ENCODE measurements around the gene BMX. TPM values are rescaled to one million over a fixed set of nuclear protein-coding genes. Genes with fewer than 3 reads are reported as not detected.

The BMX gene
- total RNA-seq, 1 donor from 2014 or later: 0.74 TPM

GRCh38 chrX:15511563-15511962, 11.0 kb downstream of the BMX start:
- no peaks in the 10 kb centered on the region for H3K9me3 Mint-ChIP-seq (ENCODE audit: unreplicated experiment)
- peak overlapping the region; percentile 89 for H3K27ac Mint-ChIP-seq (ENCODE audit: unreplicated experiment)
- no peak overlapping the region for H3K4me3 Mint-ChIP-seq (ENCODE audit: unreplicated experiment)
- H3K4me1 Mint-ChIP-seq (ENCODE audit: unreplicated experiment): peaks cover 22% of the 10 kb centered on the region
- no peak for TF ChIP-seq CTCF (IDR thresholded peaks at IDR 0.05; ENCODE audit: unreplicated experiment)
- H3K36me3 Mint-ChIP-seq (ENCODE audit: low read depth, unreplicated experiment): no peaks in the 10 kb centered on the region
- no peak for DNase-seq (ENCODE audit: low spot score)
- no peaks in the 10 kb centered on the region for H3K27me3 Mint-ChIP-seq (ENCODE audit: unreplicated experiment)

- Mint-ChIP-seq H3K27me3 (ENCODE audit: unreplicated experiment) (no peaks in the 10 kb centered on the region), H3K36me3 (ENCODE audit: low read depth, unreplicated experiment) (no peaks in the 10 kb centered on the region), H3K27ac (ENCODE audit: unreplicated experiment) (no peak overlapping the region), H3K4me1 (ENCODE audit: unreplicated experiment) (peaks cover 22% of the 10 kb centered on the region), H3K9me3 (ENCODE audit: unreplicated experiment) (no peaks in the 10 kb centered on the region), H3K4me3 (ENCODE audit: unreplicated experiment) (no peak overlapping the region)
- DNase-seq (ENCODE audit: low spot score): no peak
- TF ChIP-seq CTCF (IDR thresholded peaks at IDR 0.05; ENCODE audit: unreplicated experiment): no peak
Measured at GRCh38 chrX:15512401-15512965, 11.9 kb downstream of the BMX start.

GRCh38 chrX:15514279-15514678, 13.7 kb downstream of the BMX start:
- DNase-seq (ENCODE audit: low spot score): no peak
- H3K27me3 Mint-ChIP-seq (ENCODE audit: unreplicated experiment): no peaks in the 10 kb centered on the region
- TF ChIP-seq CTCF (IDR thresholded peaks at IDR 0.05; ENCODE audit: unreplicated experiment): no peak

GRCh38 chrX:15515931-15516330, 15.3 kb downstream of the BMX start:
- peak overlapping the region; percentile 94 for H3K27ac Mint-ChIP-seq (ENCODE audit: unreplicated experiment)
- H3K4me1 Mint-ChIP-seq (ENCODE audit: unreplicated experiment): peaks cover 21% of the 10 kb centered on the region
- no peaks in the 10 kb centered on the region for H3K27me3 Mint-ChIP-seq (ENCODE audit: unreplicated experiment)
- H3K36me3 Mint-ChIP-seq (ENCODE audit: low read depth, unreplicated experiment): no peaks in the 10 kb centered on the region
- DNase-seq (ENCODE audit: low spot score): peak; percentile 16
- TF ChIP-seq CTCF (IDR thresholded peaks at IDR 0.05; ENCODE audit: unreplicated experiment): no peak
- no peak overlapping the region for H3K4me3 Mint-ChIP-seq (ENCODE audit: unreplicated experiment)
- H3K9me3 Mint-ChIP-seq (ENCODE audit: unreplicated experiment): no peaks in the 10 kb centered on the region

More at GRCh38 chrX:15514279-15514678, 13.7 kb downstream of the BMX start:
- H3K4me3 Mint-ChIP-seq (ENCODE audit: unreplicated experiment): no peak overlapping the region
- H3K27ac Mint-ChIP-seq (ENCODE audit: unreplicated experiment): no peak overlapping the region
- H3K36me3 Mint-ChIP-seq (ENCODE audit: low read depth, unreplicated experiment): no peaks in the 10 kb centered on the region
- H3K9me3 Mint-ChIP-seq (ENCODE audit: unreplicated experiment): no peaks in the 10 kb centered on the region
- H3K4me1 Mint-ChIP-seq (ENCODE audit: unreplicated experiment): peaks cover 22% of the 10 kb centered on the region

GRCh38 chrX:15522464-15522863, 21.9 kb downstream of the BMX start:
- no peak for DNase-seq (ENCODE audit: low spot score)
- H3K4me1 Mint-ChIP-seq (ENCODE audit: unreplicated experiment): peaks cover 26% of the 10 kb centered on the region
- H3K27me3 Mint-ChIP-seq (ENCODE audit: unreplicated experiment): peaks cover 2% of the 10 kb centered on the region
- no peaks in the 10 kb centered on the region for H3K9me3 Mint-ChIP-seq (ENCODE audit: unreplicated experiment)
- no peaks in the 10 kb centered on the region for H3K36me3 Mint-ChIP-seq (ENCODE audit: low read depth, unreplicated experiment)
- no peak overlapping the region for H3K27ac Mint-ChIP-seq (ENCODE audit: unreplicated experiment)
- no peak for TF ChIP-seq CTCF (IDR thresholded peaks at IDR 0.05; ENCODE audit: unreplicated experiment)
- no peak overlapping the region for H3K4me3 Mint-ChIP-seq (ENCODE audit: unreplicated experiment)

Measured in endothelial cell (in vitro differentiated cells).